Peyer's patch (tissue), 4 donors: ENCODE results near the gene CDH12. TPM values are rescaled to one million over a fixed set of nuclear protein-coding genes. Genes with fewer than 3 reads are reported as not detected.

Experiments
- DNase-seq, 3 donors: peaks; one replicate each; pipeline ENCODE4 v3.0.0-alpha.2; 2017 to 2019
- H3K27ac ChIP-seq, 4 donors: fragments of 200-600 bp; sonication (generic); one replicate each; pipeline ENCODE4 v1.5.1; 2016 to 2019
- H3K27me3 ChIP-seq, 2 donors: fragments of 200-600 bp; sonication (generic); one replicate each; pipeline ENCODE4 v1.5.1; 2019
- H3K36me3 ChIP-seq, 3 donors: fragments of 200-600 bp; sonication (generic); one replicate each; pipeline ENCODE4 v1.5.1; 2016 to 2019
- H3K4me1 ChIP-seq, 4 donors: fragments of 200-600 bp; sonication (generic); one replicate each; pipeline ENCODE4 v1.5.1; 2016 to 2019
- H3K4me3 ChIP-seq, 4 donors: fragments of 200-600 bp; sonication (generic); 1 replicate in 3 of 4; 2 replicates in 1 of 4; pipeline ENCODE4 v1.5.1; 2016 to 2019; ENCODE audit warnings: mild to moderate bottlenecking in 1 of 4
- H3K9me3 ChIP-seq, 4 donors: fragments of 200-600 bp; sonication (generic); one replicate each; pipeline ENCODE4 v1.5.1; 2016 to 2019; ENCODE audit warnings: mild to moderate bottlenecking in 1 of 4
- CTCF ChIP-seq, 6 experiments: fragments of 450-650 bp in 4 of 6; fragments of 200-600 bp in 2 of 6; sonication (generic) in 1 of 6; IDR thresholded peaks; one replicate each; pipeline ENCODE4 v1.5.1; 2017 to 2019; ENCODE audit warnings: antibody characterized with exemption in 6 of 6, mild to moderate bottlenecking in 3 of 6, moderate library complexity in 1 of 6
- POLR2A ChIP-seq, 2 donors: fragments of 450-650 bp; IDR thresholded peaks; one replicate each; pipeline ENCODE4 v1.5.1; 2017; ENCODE audit warnings: antibody characterized with exemption in 2 of 2, mild to moderate bottlenecking in 2 of 2, moderate library complexity in 2 of 2
- total RNA-seq, 4 donors: library from RNA; depleted of rRNA; stranded (reverse); fragments of >200 nt; gene quantifications; one replicate each; pipeline ENCODE4 v1.1.0, GENCODE V29; 2016

The CDH12 gene
- total RNA-seq, 4 donors from 2014 or later: not detected

- no peaks in the 10 kb centered on the region for H3K27me3 ChIP-seq
Observed at GRCh38 chr5:22372826-22373660, 480.1 kb downstream of the CDH12 start.

GRCh38 chr5:22372376-22372775, 480.8 kb downstream of the CDH12 start:
- Histone ChIP-seq H3K4me1 (no peaks in the 10 kb centered on the region), H3K27ac (no peak overlapping the region), H3K4me3 (no peak overlapping the region), H3K27me3 (no peaks in the 10 kb centered on the region), H3K9me3 (no peaks in the 10 kb centered on the region), H3K36me3 (no peaks in the 10 kb centered on the region)
- DNase-seq: no peak
- TF ChIP-seq CTCF (IDR thresholded peaks at IDR 0.05) (no peak), POLR2A (IDR thresholded peaks at IDR 0.05) (no peak)

More at GRCh38 chr5:22372826-22373660, 480.1 kb downstream of the CDH12 start:
- DNase-seq: no peak
- Histone ChIP-seq H3K9me3 (no peaks in the 10 kb centered on the region), H3K4me3 (no peak overlapping the region), H3K4me1 (no peaks in the 10 kb centered on the region), H3K27ac (no peak overlapping the region), H3K36me3 (no peaks in the 10 kb centered on the region)
- TF ChIP-seq POLR2A (IDR thresholded peaks at IDR 0.05) (no peak), CTCF (IDR thresholded peaks at IDR 0.05) (no peak)

- DNase-seq: no peak
- Histone ChIP-seq H3K36me3 (no peaks in the 10 kb centered on the region), H3K9me3 (no peaks in the 10 kb centered on the region), H3K27ac (no peak overlapping the region), H3K27me3 (no peaks in the 10 kb centered on the region), H3K4me3 (no peak overlapping the region), H3K4me1 (no peaks in the 10 kb centered on the region)
- TF ChIP-seq CTCF (IDR thresholded peaks at IDR 0.05) (no peak), POLR2A (IDR thresholded peaks at IDR 0.05) (no peak)
Observed at GRCh38 chr5:22354956-22355355, 498.2 kb downstream of the CDH12 start.

- no peaks in the 10 kb centered on the region for H3K4me1 ChIP-seq
- no peak overlapping the region for H3K4me3 ChIP-seq
- no peaks in the 10 kb centered on the region for H3K36me3 ChIP-seq
- H3K27ac ChIP-seq: no peak overlapping the region
- H3K9me3 ChIP-seq: no peaks in the 10 kb centered on the region
- DNase-seq: no peak
- TF ChIP-seq CTCF (IDR thresholded peaks at IDR 0.05): no peak
- H3K27me3 ChIP-seq: no peaks in the 10 kb centered on the region
Observed at GRCh38 chr5:22352493-22352892, 500.7 kb downstream of the CDH12 start.

- Histone ChIP-seq H3K9me3 (no peaks in the 10 kb centered on the region), H3K4me3 (no peak overlapping the region), H3K36me3 (no peaks in the 10 kb centered on the region), H3K4me1 (no peaks in the 10 kb centered on the region), H3K27me3 (no peaks in the 10 kb centered on the region), H3K27ac (no peak overlapping the region)
- DNase-seq: no peak
- TF ChIP-seq CTCF (IDR thresholded peaks at IDR 0.05) (no peak), POLR2A (IDR thresholded peaks at IDR 0.05) (no peak)
Observed at GRCh38 chr5:22351178-22351577, 502.0 kb downstream of the CDH12 start.
